IPS-18c (cell line): ENCODE results near the gene PSG3.
"Not testable (repeated sequence)": the region's sequence is repeated elsewhere in the genome, so short reads cannot be mapped to it uniquely, and the experiment has no call there.

ENCODE experiments used
- H3K4me3 ChIP-seq: 2 replicates; pipeline ENCODE4 v1.7.0; 2013; ENCODE audit warnings: low read depth, mild to moderate bottlenecking, low read length, moderate library complexity; ENCODE audit not compliant: insufficient read depth
- H3K9me3 ChIP-seq: one replicate; pipeline ENCODE4 v1.6.1; 2013; ENCODE audit warnings: mild to moderate bottlenecking, low read length, moderate library complexity; ENCODE audit not compliant: control insufficient read depth, insufficient read depth

The PSG3 gene

DNA sequence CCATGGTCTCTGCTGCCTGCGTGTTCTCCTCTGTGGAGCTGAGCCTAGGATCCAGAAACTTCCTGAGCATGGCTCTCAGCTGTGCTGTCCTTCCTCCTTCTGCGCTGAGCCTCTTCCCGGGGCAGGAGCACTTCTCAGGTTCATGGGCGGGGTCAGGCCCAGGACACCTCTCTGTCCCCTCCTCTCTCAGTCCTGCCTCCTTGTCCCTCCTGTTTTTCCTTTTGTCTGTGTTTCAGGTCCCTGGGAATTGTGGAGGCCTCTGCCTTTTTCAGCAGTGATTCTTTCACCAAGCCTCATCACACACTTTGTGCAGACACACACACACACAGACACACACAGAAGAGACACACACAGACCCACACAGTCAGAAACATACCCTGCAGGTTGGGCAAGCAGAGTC is at the start of gene PSG3:
Gene PSG3, minus strand, starts transcription at position 101 of the 400 bp plus-strand sequence. Its CDS starts 97 bp downstream, at position 4.
- H3K4me3 ChIP-seq, H3K9me3 ChIP-seq: not testable (repeated sequence)

DNA sequence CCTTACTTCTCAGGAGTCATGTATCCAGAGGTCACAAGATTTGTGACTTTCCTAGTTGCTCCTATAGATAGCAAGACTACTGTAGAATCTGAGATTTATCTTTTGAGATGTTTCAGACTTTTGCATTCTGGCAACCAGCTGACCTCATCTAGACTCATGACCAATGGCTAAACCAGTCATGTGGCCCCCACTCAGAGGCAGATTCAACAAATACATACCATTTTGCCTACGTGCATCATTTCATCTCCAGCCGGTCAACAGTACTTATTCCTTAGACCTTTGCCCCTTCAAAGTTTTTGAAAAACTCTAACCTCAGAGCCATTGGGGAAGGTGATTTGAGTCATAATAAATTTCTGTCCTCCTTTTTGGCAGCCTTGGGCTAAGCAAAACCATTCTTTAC is 48.5 kb upstream of the PSG3 start:
- H3K9me3 ChIP-seq, H3K4me3 ChIP-seq: not testable (repeated sequence)

DNA sequence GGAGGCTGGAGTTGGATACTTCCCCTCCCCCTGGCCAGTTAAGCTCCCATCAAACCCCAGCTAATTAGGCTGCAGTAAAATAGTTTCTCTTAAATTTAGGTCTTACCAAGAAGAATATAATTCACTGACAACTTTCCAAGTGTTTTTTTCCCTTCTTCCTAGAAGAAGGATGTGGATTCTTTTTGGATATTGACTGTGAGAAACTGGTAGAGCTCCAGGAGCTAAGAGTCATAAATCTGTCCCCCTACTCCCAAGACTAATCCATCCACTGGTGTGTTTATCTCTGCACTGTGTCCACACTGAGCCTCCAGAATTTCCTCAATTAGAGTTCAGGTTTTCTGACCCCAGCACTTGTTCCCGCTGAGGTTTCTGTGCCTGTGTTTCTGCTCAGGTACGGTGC is 47.5 kb upstream of the PSG3 start:
- not testable (repeated sequence) for H3K4me3 ChIP-seq, H3K9me3 ChIP-seq

DNA sequence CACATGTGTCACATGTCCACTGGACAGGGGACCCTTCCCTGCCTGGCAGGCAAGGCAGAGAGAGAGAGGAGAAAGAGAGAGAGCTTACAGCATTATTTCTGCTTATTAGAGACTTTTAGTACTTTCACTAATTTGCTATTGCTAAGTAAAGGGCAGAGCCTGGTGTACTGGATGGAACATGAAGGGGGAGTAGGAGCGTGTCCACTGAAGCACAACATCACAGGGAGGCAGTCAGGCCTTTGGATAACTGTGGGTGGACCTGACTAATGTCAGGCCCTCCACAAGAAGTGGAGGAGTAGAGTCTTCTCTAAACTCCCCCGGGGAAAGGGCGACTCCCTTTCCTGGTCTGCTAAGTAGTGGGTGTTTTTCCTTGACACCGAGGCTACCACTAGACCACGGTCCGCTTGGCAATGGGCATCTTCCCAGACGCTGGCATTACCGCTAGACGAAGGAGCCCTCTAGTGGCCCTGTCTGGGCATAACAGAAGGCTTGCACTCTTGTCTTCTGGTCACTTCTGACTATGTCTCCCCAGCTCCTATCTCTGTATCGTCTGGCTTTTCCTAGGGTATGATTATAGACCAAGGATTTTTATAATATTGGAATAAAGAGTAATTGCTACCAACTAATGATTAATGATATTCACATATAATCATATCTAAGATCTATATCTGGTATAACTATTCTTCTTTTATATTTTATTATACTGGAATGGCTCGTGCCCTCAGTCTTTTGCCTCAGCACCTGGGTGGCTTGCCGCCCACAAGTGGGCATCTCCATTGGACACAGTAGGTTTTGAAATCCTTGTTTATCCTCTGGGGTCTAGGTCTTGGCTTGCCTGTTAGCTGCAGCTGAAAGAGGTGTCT is 36.7 kb upstream of the PSG3 start:
- not testable (repeated sequence) for H3K4me3 ChIP-seq, H3K9me3 ChIP-seq

DNA sequence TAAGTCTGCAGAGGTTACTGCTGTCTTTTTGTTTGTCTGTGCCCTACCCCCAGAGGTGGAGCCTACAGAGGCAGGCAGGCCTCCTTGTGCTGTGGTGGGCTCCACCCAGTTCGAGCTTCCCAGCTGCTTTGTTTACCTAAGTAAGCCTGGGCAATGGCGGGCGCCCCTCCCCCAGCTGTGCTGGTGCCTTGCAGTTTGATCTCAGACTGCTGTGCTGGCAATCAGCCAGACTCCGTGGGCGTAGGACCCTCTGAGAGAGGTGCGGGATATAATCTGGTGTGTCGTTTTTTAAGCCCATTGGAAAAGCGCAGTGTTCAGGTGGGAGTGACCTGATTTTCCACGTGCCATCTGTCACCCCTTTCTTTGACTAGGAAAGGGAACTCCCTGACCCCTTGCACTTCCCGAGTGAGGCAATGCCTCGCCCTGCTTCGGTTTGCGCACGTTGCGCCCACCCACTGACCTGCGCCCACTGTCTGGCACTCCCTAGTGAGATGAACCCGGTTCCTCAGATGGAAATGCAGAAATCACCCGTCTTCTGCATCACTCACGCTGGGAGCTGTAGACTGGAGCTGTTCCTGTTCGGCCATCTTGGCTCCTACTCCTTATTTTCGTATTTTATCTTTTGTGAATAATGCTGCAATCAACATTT is 34.4 kb upstream of the PSG3 start:
- H3K9me3 ChIP-seq = not testable (repeated sequence)
- peak overlapping the region; percentile 28; the same call in 1 of the 2 replicates for H3K4me3 ChIP-seq

DNA sequence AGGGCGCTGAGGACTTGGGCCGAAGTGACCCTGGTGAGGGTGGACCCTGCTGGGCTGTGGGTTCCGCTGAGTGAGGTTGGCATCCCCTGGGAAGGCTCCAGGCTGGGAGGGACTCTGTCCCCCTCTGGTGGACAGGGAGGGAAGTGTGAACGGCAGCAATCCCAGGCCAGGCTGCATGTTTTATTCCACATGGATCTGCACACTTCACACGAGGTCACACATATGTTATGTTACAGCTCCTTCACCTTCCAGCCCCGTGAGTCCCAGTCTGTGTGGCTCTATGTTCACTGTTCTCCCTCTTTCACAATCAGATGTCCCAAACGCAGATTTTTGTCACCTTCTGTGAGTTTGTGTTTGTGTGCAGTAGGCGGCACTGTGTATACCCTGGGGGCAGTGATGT is 27.0 kb upstream of the PSG3 start:
- H3K9me3 ChIP-seq, H3K4me3 ChIP-seq: not testable (repeated sequence)

DNA sequence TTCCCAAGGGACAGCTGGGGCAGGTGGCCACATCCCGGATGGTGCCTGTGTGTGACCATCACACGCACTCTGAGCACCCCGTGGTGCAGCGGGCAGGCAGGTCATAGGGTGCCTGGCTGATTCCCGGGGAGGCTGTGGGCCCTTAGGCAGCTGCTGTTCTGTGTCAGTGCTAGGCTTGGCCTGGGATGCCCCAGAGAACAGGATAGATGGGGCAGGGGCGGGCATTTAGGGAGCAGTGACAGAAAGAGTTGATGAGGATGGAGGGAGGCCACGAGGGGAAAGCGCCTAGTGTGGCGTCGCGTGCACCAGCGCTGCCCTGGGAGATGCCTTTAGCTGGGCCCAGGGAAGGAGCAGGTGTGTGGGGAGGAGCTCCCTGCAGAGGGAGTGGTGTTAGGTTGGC is 26.6 kb upstream of the PSG3 start:
- H3K4me3 ChIP-seq, H3K9me3 ChIP-seq: not testable (repeated sequence)

DNA sequence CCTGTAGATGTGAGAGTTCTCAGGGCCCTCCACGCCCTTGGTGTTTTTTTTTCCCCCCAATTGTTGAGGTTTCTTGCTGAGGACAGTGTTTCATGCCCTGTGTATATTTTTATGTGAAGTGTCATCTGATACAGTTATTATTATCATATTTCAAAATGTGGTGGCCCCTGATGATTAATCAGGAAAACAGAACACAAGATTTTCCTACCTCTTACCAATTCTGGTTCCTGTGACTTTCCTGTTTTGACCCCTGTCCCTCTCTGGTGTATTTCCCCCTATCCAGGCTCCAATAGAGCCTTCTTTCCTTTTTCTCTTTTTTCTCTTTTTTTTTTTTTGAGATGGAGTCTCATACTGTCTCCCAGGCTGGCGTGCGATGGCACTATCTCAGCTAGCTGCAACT is 24.6 kb upstream of the PSG3 start:
- Histone ChIP-seq H3K9me3 (peaks cover 2% of the 10 kb centered on the region), H3K4me3 (no peak overlapping the region)

DNA sequence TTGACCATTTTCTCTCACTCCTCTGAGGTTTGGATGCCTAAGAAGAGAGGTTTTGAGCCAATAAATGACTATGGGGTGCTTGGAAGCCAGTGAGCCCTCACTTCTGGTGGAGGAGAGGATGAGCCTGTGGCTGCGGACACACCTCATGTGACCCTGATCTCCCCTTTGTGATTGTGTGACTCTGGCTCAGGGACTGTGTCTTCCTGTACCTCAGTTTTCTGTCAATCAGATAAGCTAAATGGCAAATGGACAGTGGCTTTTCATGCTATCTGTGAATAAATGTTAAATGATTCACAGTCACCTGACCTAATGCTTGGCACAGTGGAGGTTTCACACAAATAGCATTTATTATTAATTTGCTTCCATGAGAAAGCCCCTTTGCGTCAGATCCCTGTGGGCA is 22.5 kb upstream of the PSG3 start:
- H3K9me3 ChIP-seq = peaks cover 2% of the 10 kb centered on the region

DNA sequence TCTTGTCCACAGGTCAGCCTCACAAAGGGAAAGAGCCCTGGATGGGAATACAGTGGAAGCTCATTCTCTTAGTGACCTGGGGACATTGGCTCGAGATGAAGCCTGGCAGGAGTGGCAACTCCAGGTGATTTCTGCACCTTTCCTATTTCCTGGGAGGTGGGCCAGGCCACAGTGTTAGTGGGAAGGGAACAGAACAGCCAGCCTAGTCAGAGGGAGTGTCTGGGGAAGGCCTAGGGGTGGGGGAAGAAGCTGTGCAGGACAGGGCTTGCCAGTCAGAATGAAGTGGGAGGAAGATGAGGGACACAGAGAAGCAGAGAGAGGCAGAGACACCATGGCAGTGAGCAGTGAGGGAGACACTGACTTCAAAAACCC is 21.6 kb upstream of the PSG3 start:
- H3K9me3 ChIP-seq, H3K4me3 ChIP-seq: not testable (repeated sequence)

More for the DNA sequence above, 22.5 kb upstream of the PSG3 start:
- H3K4me3 ChIP-seq = no peak overlapping the region

DNA sequence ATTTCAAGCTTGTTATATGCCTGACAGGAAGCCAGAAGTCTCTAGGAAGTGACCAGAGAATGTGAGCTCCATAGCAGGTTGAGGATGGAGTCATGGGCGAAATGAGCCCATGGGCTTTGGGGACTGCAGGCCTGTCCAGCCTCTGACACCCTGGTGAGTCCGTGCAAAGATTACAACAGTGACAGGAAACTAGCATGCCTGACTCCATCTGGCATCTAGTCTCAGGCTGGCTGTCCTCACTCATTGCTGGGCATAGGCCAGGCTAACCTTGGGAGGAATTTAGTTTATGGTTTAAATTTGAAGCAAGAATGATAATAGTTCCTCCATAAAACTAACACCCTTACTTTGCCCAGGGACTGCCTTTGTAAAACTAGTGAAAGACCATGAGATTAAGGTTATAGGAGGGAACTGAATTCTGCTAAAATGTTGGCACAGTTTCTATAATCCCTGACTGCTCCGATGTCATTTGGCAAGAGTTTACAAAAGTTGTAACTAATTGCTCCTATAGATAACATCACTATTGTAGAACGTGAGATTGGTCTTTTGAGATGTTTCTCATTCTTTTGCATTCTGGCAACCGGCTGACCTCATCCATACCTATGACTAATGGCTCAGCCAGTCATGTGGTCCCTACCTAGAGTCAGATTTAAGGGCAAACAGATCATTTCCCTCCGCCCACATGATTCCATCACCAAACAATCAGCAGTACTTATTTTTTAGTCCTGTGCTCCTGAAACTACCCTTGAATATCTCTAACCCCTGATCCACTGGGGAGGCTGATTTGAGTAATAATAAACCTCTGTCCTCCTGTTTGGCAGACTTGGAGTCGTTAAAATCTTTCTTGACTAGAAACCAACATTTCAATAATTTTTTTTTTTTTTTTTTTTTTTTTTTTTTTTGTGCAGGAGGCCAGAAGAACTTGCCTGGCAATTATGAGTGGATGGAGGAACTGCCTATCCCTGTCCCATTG is 21.0 kb upstream of the PSG3 start:
- not testable (repeated sequence) for H3K4me3 ChIP-seq, H3K9me3 ChIP-seq

DNA sequence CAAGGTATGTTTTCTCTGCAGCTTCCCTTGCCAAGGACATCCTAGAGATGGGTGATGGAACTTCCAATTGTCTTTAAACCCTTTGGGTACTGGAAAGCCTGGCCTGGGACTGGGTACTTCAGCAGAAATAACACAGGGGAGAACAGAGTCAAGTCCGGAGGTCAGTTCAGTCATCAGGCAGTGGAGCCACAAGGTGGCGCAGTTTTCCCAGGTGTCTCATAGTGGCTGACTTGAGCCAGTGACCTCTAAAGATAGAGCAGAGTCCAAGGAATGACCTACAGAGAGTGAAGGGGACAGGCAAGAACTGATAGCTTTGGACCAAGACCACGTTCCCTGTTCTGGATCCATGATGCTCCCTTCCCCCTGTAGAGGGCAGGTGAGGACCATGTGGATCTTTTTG is 18.4 kb upstream of the PSG3 start:
- H3K9me3 ChIP-seq, H3K4me3 ChIP-seq: not testable (repeated sequence)

DNA sequence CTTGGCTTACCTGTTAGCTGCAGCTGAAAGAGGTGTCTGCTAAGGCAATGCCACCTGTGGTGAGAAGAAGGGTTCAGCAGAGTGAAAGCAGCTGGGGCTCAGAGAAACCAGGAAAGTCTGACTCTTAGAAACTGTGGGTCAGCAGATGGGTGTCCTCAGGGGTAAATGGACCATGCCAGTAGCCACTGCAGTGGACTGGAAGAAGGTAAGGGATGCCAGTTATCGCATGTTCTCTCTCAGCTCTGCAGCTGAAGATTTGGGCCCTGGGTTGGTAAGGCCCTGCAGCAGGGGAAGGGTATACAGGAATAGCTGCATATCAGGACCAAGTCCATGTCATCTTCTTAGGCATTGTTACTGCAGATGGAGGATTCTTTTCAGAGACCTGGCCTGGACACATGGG is 12.0 kb upstream of the PSG3 start:
- not testable (repeated sequence) for H3K4me3 ChIP-seq, H3K9me3 ChIP-seq

DNA sequence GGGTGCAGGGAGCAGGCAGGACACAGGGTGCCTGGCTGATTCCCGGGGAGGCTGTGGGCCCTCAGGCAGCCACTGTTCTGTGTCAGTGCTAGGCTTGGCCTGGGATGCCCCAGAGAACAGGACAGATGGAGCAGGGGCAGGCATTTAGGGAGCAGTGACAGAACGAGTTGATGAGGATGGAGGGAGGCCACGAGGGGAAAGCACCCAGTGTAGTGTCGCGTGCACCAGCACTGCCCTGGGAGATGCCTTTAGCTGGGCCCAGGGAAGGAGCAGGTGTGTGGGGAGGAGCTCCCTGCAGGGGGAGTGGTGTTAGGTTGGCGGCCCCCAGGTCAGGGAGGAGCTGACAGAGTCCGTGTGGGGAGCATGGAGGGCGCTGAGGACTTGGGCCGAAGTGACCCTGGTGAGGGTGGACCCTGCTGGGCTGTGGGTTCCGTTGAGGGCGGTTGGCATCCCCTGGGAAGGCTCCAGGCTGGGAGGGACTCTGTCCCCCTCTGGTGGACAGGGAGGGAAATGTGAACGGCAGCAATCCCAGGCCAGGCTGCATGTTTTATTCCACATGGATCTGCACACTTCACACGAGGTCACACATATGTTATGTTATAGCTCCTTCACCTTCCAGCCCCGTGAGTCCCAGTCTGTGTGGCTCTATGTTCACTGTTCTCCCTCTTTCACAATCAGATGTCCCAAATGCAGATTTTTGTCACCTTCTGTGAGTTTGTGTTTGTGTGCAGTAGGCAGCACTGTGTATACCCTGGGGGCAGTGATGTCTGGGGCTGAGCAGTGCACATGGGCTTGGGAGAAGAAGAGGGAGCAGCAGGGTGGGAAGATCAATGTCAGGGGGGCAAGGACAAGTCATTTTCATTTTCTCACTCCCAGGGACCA is 1.7 kb upstream of the PSG3 start:
- not testable (repeated sequence) for H3K4me3 ChIP-seq, H3K9me3 ChIP-seq

DNA sequence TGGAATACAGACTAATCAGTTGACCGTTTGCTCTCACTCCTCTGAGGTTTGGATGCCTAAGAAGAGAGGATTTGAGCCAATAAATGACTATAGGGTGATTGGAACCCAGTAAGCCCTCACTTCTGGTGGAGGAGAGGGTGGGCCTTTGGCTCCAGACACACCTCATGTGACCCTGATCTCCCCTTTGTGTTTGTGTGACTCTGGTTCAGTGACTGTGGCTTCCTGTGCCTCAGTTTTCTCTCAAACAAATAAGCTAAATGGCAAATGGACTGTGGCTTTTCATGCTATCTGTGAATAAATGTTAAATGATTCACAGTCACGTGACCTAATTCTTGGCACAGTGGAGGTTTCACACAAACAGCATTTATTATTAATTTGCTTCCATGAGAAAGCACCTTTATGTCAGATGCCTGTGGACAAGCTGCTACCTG is 2.7 kb downstream of the PSG3 start:
- not testable (repeated sequence) for H3K9me3 ChIP-seq, H3K4me3 ChIP-seq

DNA sequence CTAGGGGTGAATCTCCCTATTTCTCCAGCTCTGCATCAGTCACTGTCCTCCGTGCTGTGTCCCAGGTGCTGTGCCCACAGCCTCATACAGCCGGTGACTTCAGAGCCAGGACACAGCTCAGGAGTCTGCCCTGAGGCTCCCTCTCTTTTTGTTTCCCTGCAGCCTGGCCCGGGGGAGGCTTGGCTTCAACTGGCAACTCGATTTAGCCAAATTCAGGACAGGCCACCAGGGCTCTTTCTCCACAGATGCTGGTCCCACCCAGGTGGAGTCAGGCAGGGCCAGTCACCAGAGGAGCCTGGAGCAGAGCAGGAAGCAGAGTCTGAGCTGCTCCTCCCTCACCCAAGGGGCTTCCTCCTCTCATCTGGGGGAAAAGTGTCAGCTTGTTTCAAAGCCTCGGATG is 11.9 kb downstream of the PSG3 start:
- not testable (repeated sequence) for H3K9me3 ChIP-seq, H3K4me3 ChIP-seq

DNA sequence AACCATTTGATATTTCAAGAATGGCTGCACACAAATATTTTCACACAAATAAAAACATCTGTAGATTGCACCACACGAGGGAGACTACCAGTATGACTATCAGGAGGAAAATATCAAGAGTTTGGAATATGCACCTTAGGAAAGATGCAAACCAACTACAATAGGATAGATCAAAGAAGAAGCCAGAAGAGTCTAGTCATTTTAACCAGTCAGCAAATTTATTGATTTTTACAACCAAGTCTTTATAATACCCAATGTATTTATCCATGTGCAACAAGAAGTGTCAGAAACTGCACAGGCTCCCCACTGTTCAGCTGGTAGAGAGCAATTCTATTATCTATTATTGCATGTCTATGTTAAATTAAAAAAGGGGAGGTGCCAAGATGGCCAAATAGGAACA is 26.3 kb downstream of the PSG3 start:
- H3K4me3 ChIP-seq, H3K9me3 ChIP-seq: not testable (repeated sequence)
